Measurements from ENCODE around the gene KANSL1. TPM values are rescaled to one million over a fixed set of nuclear protein-coding genes. Genes with fewer than 3 reads are reported as not detected.

KANSL1 gene
- total and polyA plus RNA-seq, 8 donors = 24.6 to 86.6 (median 48.2) TPM

DNA sequence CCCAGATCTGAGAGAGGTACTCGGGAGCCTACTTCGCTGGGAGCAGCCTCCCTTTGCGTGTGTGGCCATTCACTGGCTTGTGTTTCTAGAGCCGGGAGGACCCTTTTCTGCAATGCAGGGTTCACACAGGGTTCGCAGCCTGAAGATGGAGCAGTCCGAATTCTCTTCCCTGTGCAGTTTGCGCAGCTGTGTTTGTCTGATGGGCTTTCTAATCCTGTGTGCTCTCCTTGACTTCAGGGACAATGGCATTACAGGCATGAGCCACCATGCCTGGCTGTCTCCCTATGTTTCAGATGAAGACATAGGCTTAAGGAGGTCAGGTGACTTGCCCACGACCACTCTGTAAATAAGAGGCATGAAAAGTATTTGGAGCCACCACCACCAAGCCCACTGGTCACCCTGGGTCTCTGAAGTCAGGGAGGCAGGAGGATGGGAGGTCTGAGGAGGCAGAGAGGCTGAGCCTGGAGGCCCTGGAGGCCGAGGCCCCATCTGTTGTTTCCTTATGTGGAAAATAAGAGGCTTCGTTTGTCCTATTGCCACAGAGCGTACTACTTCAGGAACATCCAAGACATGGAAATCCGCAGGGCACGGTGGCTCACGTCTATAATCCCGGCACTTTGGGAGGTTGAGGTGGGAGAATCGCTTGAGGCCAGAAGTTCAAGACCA lies 199.1 kb downstream of the KANSL1 start:
- no peak overlapping the region for H3K27ac ChIP-seq
- H3K36me3 ChIP-seq = no peaks in the 10 kb centered on the region
- no peaks in the 10 kb centered on the region for H3K27me3 ChIP-seq
- TF ChIP-seq CTCF (IDR thresholded peaks at IDR 0.05) = no peak
- FAIRE-seq = no peak
- no peak for ATAC-seq
- no peaks in the 10 kb centered on the region for H3K9me3 ChIP-seq
- WGBS, 2 donors = 84 to 93% methylated on average over 16 of the region's 16 CpGs
- H3K4me1 ChIP-seq = no peaks in the 10 kb centered on the region
- H3K4me3 ChIP-seq = no peak overlapping the region
- intact Hi-C loops (cut with DNase I) = no loop called here
- DNase-seq = peak in 1 of 6 donors; percentile 11

- Histone ChIP-seq H3K9me3 (no peaks in the 10 kb centered on the region), H3K27me3 (no peaks in the 10 kb centered on the region), H3K27ac (no peak overlapping the region), H3K4me3 (no peak overlapping the region), H3K4me1 (no peaks in the 10 kb centered on the region), H3K36me3 (no peaks in the 10 kb centered on the region)
- intact Hi-C loops (cut with DNase I) = no loop called here
- FAIRE-seq = no peak
- DNase-seq = no peak
- WGBS, 2 donors = 76 to 84% methylated on average over 10 of the region's 10 CpGs
- no peak for ATAC-seq
- TF ChIP-seq CTCF (IDR thresholded peaks at IDR 0.05) = no peak
Observed at GRCh38 chr17:45992904-45993303, 200.3 kb downstream of the KANSL1 start.

DNA sequence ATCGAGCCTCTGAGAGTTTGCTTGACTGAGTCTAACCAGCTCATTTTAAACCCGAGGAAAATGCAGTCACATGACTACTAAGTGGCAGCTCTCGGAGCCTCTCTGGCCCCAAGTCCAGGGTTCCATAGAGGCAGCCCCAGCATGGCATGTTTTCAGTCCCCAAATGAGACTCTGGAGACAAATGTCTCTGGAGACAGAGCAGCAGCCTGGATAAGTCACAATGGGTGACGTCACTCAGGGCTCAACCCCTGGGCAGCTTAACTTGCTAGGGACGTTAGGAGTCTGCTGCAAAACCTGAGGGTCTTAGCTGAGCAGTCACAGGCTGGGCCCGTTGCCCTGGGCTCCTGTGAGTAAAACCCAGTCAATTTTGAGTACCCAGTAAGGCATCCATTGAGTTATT lies 201.1 kb downstream of the KANSL1 start:
- Histone ChIP-seq H3K4me3 (no peak overlapping the region), H3K4me1 (no peaks in the 10 kb centered on the region), H3K27me3 (no peaks in the 10 kb centered on the region), H3K9me3 (no peaks in the 10 kb centered on the region), H3K36me3 (no peaks in the 10 kb centered on the region), H3K27ac (no peak overlapping the region)
- intact Hi-C loops (cut with DNase I) = no loop called here
- ATAC-seq = no peak
- peak in 1 of 6 donors; percentile 14 for DNase-seq
- FAIRE-seq = no peak
- WGBS, 2 donors = 71 to 74% methylated on average over 6 of the region's 6 CpGs
- no peak for TF ChIP-seq CTCF (IDR thresholded peaks at IDR 0.05)

DNA sequence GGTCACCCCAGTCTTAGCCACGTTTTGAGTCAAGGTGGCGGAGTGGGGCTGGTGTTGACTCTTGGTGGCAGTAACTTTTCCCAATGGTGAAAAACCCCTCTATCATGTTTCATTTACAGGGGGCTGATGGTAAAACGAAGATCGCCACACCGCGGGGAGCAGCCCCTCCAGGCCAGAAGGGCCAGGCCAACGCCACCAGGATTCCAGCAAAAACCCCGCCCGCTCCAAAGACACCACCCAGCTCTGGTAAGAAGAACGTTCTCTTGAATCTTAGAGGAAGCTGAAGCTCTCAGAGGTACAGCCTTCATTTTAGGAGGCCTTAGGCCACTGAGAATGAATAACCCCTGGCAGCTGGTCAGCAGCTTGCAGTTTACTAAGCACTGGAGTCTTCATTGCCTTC lies 201.9 kb downstream of the KANSL1 start:
- intact Hi-C loops (cut with DNase I) = no loop called here
- ATAC-seq (no peak), DNase-seq (peak in 1 of 6 donors; percentile 18), FAIRE-seq (no peak)
- Histone ChIP-seq H3K27me3 (no peaks in the 10 kb centered on the region), H3K36me3 (no peaks in the 10 kb centered on the region), H3K27ac (no peak overlapping the region), H3K4me1 (no peaks in the 10 kb centered on the region), H3K9me3 (no peaks in the 10 kb centered on the region), H3K4me3 (no peak overlapping the region)
- 91 to 92% methylated on average over 10 of the region's 10 CpGs for WGBS, 2 donors
- no peak for TF ChIP-seq CTCF (IDR thresholded peaks at IDR 0.05)

DNA sequence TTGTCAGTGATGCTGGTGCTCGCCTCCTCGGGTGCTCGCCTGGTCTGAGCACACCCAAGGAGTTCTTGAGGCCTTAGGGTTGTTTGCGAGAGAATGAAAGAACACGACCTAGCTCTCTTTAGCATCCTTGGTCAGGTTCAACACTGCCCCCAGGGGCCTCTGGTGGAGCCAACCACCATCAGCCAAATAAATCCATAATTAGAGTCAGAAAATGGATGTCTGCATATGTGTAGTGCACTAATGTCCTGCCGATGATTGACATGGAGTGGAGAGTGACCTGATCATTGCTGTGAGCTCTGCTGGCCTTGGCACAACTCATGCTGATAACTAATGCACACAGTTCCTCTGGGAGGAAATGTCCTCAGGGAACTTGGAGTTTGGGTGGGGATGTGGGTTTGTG lies 202.3 kb downstream of the KANSL1 start:
- intact Hi-C loops (cut with DNase I) = no loop called here
- Histone ChIP-seq H3K36me3 (no peaks in the 10 kb centered on the region), H3K4me3 (no peak overlapping the region), H3K9me3 (no peaks in the 10 kb centered on the region), H3K27me3 (no peaks in the 10 kb centered on the region), H3K4me1 (no peaks in the 10 kb centered on the region), H3K27ac (no peak overlapping the region)
- no peak for ATAC-seq
- 82% methylated on average over 6 of the region's 6 CpGs for WGBS, 2 donors
- no peak for DNase-seq
- FAIRE-seq = no peak
- no peak for TF ChIP-seq CTCF (IDR thresholded peaks at IDR 0.05)

All from pancreas (tissue), 10 donors.